Hippocampal formation (tissue), 2 donors: ENCODE results near the gene DEXI.
"Not testable (repeated sequence)": the region's sequence is repeated elsewhere in the genome, so short reads cannot be mapped to it uniquely, and the experiment has no call there.

Experiments used
- DNase-seq, 2 donors: peaks; one replicate each; lab custom pipeline; 2025; lab: John Stamatoyannopoulos, UW

The DEXI gene

GRCh38 chr16:10941127-10941933 is 938 bp downstream of the DEXI start:
- peak in 1 of 2 donors; percentile 17 for DNase-seq

GRCh38 chr16:10940501-10941079 is 1.7 kb downstream of the DEXI start:
- DNase-seq = no peak

- DNase-seq = no peak
Measured at GRCh38 chr16:10939649-10940234, 2.5 kb downstream of the DEXI start.

- DNase-seq = no peak
Measured at GRCh38 chr16:10938796-10939648, 3.2 kb downstream of the DEXI start.

GRCh38 chr16:10938321-10938720 is 3.9 kb downstream of the DEXI start:
- no peak for DNase-seq

- peak in 1 of 2 donors; percentile 31 for DNase-seq
Measured at GRCh38 chr16:10937068-10937859, 5.0 kb downstream of the DEXI start.

- DNase-seq = no peak
Measured at GRCh38 chr16:10936272-10936984, 5.8 kb downstream of the DEXI start.

- no peak for DNase-seq
Measured at GRCh38 chr16:10935226-10935915, 6.9 kb downstream of the DEXI start.

GRCh38 chr16:10934325-10935107 is 7.8 kb downstream of the DEXI start:
- no peak for DNase-seq

GRCh38 chr16:10933865-10934264 is 8.4 kb downstream of the DEXI start:
- DNase-seq = no peak

- no peak for DNase-seq
Measured at GRCh38 chr16:10932959-10933710, 9.1 kb downstream of the DEXI start.

GRCh38 chr16:10931977-10932632 is 10.2 kb downstream of the DEXI start:
- no peak for DNase-seq

GRCh38 chr16:10931134-10931533 is 11.1 kb downstream of the DEXI start:
- no peak for DNase-seq

- no peak for DNase-seq
Measured at GRCh38 chr16:10930755-10931093, 11.5 kb downstream of the DEXI start.

- DNase-seq = no peak
Measured at GRCh38 chr16:10929853-10930754, 12.2 kb downstream of the DEXI start.

GRCh38 chr16:10929097-10929496 is 13.2 kb downstream of the DEXI start:
- not testable (repeated sequence) for DNase-seq

GRCh38 chr16:10927497-10928112 is 14.7 kb downstream of the DEXI start:
- no peak for DNase-seq
